Lower leg skin (tissue), 4 donors: ENCODE measurements around the gene CNIH3. TPM values are rescaled to one million over a fixed set of nuclear protein-coding genes. Genes with fewer than 3 reads are reported as not detected.

ENCODE experiments used
- total RNA-seq, 4 donors: library from RNA; depleted of rRNA; stranded (reverse); fragments of >200 nt; gene quantifications; one replicate each; pipeline ENCODE4 v1.1.0, GENCODE V29; 2016

CNIH3 gene
- total RNA-seq, 4 donors from 2014 or later = 1.4 to 5.1 (median 2.3) TPM

Other genes with a start within 250 kb of the CNIH3 start
- gene WDR26, start 181.5 kb upstream of the CNIH3 start, total RNA-seq = 100 to 1,000 TPM; 120 to 141 (median 130) TPM